H1 (cell line): Measurements from ENCODE around the gene UGT1A6. TPM values are rescaled to one million over a fixed set of nuclear protein-coding genes. Genes with fewer than 3 reads are reported as not detected.

Source experiments
- BRCA1 ChIP-seq: IDR thresholded peaks from 2 replicates; pipeline ENCODE4 v1.6.1; 2012; ENCODE audit warnings: low read depth, low read length, improper control_type of control experiment
- EGR1 ChIP-seq: IDR thresholded peaks from 2 replicates; pipeline ENCODE4 v1.6.1; 2011; ENCODE audit warnings: low read depth, low read length, borderline replicate concordance
- EZH2 ChIP-seq: fragments of 200-600 bp; sonication (generic); IDR thresholded peaks from 2 replicates; pipeline ENCODE4 v1.7.1; 2012; ENCODE audit warnings: low read depth, mild to moderate bottlenecking, moderate library complexity, low read length, inconsistent platforms; ENCODE audit not compliant: severe bottlenecking
- FOSL1 ChIP-seq: IDR thresholded peaks from 2 replicates; pipeline ENCODE4 v1.6.1; 2011; ENCODE audit warnings: mild to moderate bottlenecking, low read depth, low read length, moderate library complexity; ENCODE audit not compliant: insufficient read depth
- RXRA ChIP-seq: IDR thresholded peaks from 2 replicates; pipeline ENCODE4 v1.6.1; 2011; ENCODE audit warnings: low read depth, mild to moderate bottlenecking, low read length, moderate library complexity; ENCODE audit not compliant: insufficient read depth
- polyA plus RNA-seq, 7 experiments: library from polyadenylated mRNA; depleted of rRNA in 3 of 7; stranded (reverse) in 5 of 7; unstranded in 2 of 7; fragments of >200 nt in 5 of 7; fragments of 200-250 nt in 2 of 7; gene quantifications; 1 replicate in 5 of 7; 2 replicates in 1 of 7; 4 replicates in 1 of 7; pipeline versions ENCODE4 v1.2.1 to v1.2.3, GENCODE V29; 2011 to 2013; ENCODE audit warnings: missing spikeins in 2 of 7, mixed read lengths in 2 of 7
- total RNA-seq: library from RNA; stranded (reverse); fragmentation: NEBNext Ultra II Directional; extraction: Animal tissue kit (Norgen Biotek cat#: 25700); gene quantifications from 2 replicates; pipeline ENCODE4 v1.2.1, GENCODE V29; 2021
- TF ChIP-seq, protein P1 (sequence below): IDR thresholded peaks from 2 replicates; pipeline ENCODE4 v1.6.1; 2012; ENCODE audit warnings: inconsistent platforms

The UGT1A6 gene
- total and polyA plus RNA-seq, 2 of the 8 experiments (the other 6 are each of a cell fraction or from before 2014, with no cell fraction given), result not detected

DNA sequence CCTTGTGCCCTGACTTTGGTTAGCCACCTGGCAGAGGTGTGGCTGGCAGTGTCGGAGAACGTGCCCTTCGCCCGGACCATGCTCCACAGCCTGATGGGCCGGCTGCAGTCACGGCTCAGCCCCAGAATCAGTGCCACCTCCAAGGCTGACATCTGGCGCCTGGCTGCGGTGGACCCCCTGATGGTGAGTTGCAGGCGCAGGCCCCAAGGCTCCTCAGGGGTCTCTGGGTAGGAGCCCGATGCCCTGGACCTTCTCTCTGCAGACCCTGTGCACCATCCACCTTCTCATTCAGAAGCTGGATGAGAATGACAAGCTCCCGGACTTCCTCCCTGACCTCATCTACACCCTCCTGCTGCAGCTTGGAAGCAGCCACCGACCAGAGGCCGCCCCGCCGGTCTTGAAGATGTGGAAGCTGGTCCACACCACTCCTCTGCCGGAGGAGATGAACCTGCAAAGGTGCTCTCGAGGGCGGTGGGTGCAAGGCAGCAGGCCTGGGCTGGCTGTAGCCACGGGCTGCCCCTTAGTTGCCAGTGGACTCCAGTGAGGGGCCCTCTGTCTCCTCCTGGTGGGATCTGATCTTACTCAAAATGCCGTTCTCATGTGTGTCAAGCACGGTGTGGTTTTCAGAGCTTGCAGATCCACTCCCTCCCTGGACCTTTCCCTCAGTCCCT is 129.5 kb downstream of the UGT1A6 start (continued):
- TF ChIP-seq BRCA1, result no peak
- TF ChIP-seq, protein P1, sequence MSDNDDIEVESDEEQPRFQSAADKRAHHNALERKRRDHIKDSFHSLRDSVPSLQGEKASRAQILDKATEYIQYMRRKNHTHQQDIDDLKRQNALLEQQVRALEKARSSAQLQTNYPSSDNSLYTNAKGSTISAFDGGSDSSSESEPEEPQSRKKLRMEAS, result no peak
- no peak for TF ChIP-seq EGR1
- no peak for TF ChIP-seq FOSL1
- TF ChIP-seq EZH2, result no peak
- TF ChIP-seq RXRA, result no peak

Other genes with a start within 250 kb of the UGT1A6 start
- 12.0 and 12.9 TPM in 2 replicates for gene USP40, start 126.1 kb upstream of the UGT1A6 start, total RNA-seq
- gene USP40, start 126.1 kb upstream of the UGT1A6 start, polyA plus RNA-seq (2011; rRNA removed), result 15.7 and 17.4 TPM in 2 replicates
- gene UGT1A8, start 75.3 kb upstream of the UGT1A6 start, total RNA-seq, result not detected in 2 replicates
- gene UGT1A8, start 75.3 kb upstream of the UGT1A6 start, polyA plus RNA-seq (2011; rRNA removed), result 0.03 TPM in 1 of 2 replicates, not detected in the other
- not detected in 2 replicates for gene UGT1A10, start 56.4 kb upstream of the UGT1A6 start, total RNA-seq
- not detected in 2 replicates for gene UGT1A10, start 56.4 kb upstream of the UGT1A6 start, polyA plus RNA-seq (2011; rRNA removed)
- not detected in 2 replicates for gene UGT1A9, start 21.0 kb upstream of the UGT1A6 start, total RNA-seq
- not detected in 2 replicates for gene UGT1A9, start 21.0 kb upstream of the UGT1A6 start, polyA plus RNA-seq (2011; rRNA removed)
- gene UGT1A7, start 11.0 kb upstream of the UGT1A6 start, total RNA-seq, result not detected in 2 replicates
- gene UGT1A7, start 11.0 kb upstream of the UGT1A6 start, polyA plus RNA-seq (2011; rRNA removed), result not detected in 2 replicates
- not detected in 2 replicates for gene UGT1A5, start 20.0 kb downstream of the UGT1A6 start, total RNA-seq
- not detected in 2 replicates for gene UGT1A5, start 20.0 kb downstream of the UGT1A6 start, polyA plus RNA-seq (2011; rRNA removed)
- not detected in 2 replicates for gene UGT1A4, start 25.8 kb downstream of the UGT1A6 start, total RNA-seq
- not detected in 2 replicates for gene UGT1A4, start 25.8 kb downstream of the UGT1A6 start, polyA plus RNA-seq (2011; rRNA removed)
- not detected in 2 replicates for gene UGT1A3, start 36.2 kb downstream of the UGT1A6 start, total RNA-seq
- not detected in 2 replicates for gene UGT1A3, start 36.2 kb downstream of the UGT1A6 start, polyA plus RNA-seq (2011; rRNA removed)
- gene UGT1A1, start 67.4 kb downstream of the UGT1A6 start, total RNA-seq, result not detected in 2 replicates
- gene UGT1A1, start 67.4 kb downstream of the UGT1A6 start, polyA plus RNA-seq (2011; rRNA removed), result not detected in 2 replicates
- not detected in 2 replicates for gene MROH2A, start 85.4 kb downstream of the UGT1A6 start, total RNA-seq
- gene MROH2A, start 85.4 kb downstream of the UGT1A6 start, polyA plus RNA-seq (2011; rRNA removed), result not detected in 2 replicates
- gene HJURP, start 161.6 kb downstream of the UGT1A6 start, total RNA-seq, result 56.6 and 60.5 TPM in 2 replicates
- 39.3 and 49.3 TPM in 2 replicates for gene HJURP, start 161.6 kb downstream of the UGT1A6 start, polyA plus RNA-seq (2011; rRNA removed)
- gene TRPM8, start 224.5 kb downstream of the UGT1A6 start, total RNA-seq, result 0.54 TPM in 1 of 2 replicates, not detected in the other
- gene TRPM8, start 224.5 kb downstream of the UGT1A6 start, polyA plus RNA-seq (2011; rRNA removed), result 0.18 and 0.44 TPM in 2 replicates